Naive thymus-derived CD4-positive, alpha-beta T cell (primary cell): Measurements from ENCODE around the gene FBLN1. TPM values are rescaled to one million over a fixed set of nuclear protein-coding genes. Genes with fewer than 3 reads are reported as not detected.

ENCODE experiments used
- ATAC-seq: fragments of 150-1000 bp; cut with Tn5 transposase; 2 replicates; pipeline ENCODE4 v1.10.0; 2021; ENCODE audit warnings: mild to moderate bottlenecking, moderate library complexity
- CTCF ChIA-PET: fragments of 350-600 bp; sonication (Branson Sonifier 250); formaldehyde crosslinking; loops from one replicate; lab custom pipeline; 2021; ENCODE audit warnings: antibody characterized with exemption; lab: Charles Lee
- POLR2A ChIA-PET: fragments of 350-600 bp; sonication (Branson Sonifier 250); formaldehyde crosslinking; loops from one replicate; lab custom pipeline; 2021; ENCODE audit warnings: antibody characterized with exemption, inconsistent platforms; lab: Charles Lee
- DNase-seq, 9 donors: peaks; one replicate each; pipeline versions ENCODE4 v3.0.0 to v3.0.0-alpha.2; 2020 to 2022; ENCODE audit warnings: mixed read lengths in 1 of 9
- H3K27ac ChIP-seq: one replicate; pipeline ENCODE4 v1.7.0; 2013; ENCODE audit warnings: mild to moderate bottlenecking, low read depth, low read length, moderate library complexity
- H3K27me3 ChIP-seq, 2 donors: one replicate each; pipeline ENCODE4 v1.7.0; 2013; ENCODE audit warnings: low read length in 2 of 2, mild to moderate bottlenecking in 2 of 2, moderate library complexity in 2 of 2; ENCODE audit not compliant: control insufficient read depth in 2 of 2, insufficient read depth in 2 of 2
- H3K36me3 ChIP-seq, 3 experiments: 1 replicate in 2 of 3; 2 replicates in 1 of 3; pipeline ENCODE4 v1.7.0; 2013; ENCODE audit warnings: low read length in 3 of 3, mild to moderate bottlenecking in 3 of 3, moderate library complexity in 1 of 3; ENCODE audit not compliant: insufficient read depth in 3 of 3, control insufficient read depth in 2 of 3
- H3K4me1 ChIP-seq, 2 donors: one replicate each; pipeline ENCODE4 v1.7.0; 2013; ENCODE audit warnings: low read length in 2 of 2, mild to moderate bottlenecking in 2 of 2, moderate library complexity in 1 of 2; ENCODE audit not compliant: control insufficient read depth in 2 of 2, insufficient read depth in 2 of 2
- H3K4me3 ChIP-seq: 2 replicates; pipeline ENCODE4 v1.7.0; 2013; ENCODE audit warnings: mild to moderate bottlenecking, low read length
- H3K9me3 ChIP-seq, 3 experiments: 1 replicate in 2 of 3; 2 replicates in 1 of 3; pipeline ENCODE4 v1.7.0; 2013; ENCODE audit warnings: low read length in 3 of 3; ENCODE audit not compliant: control insufficient read depth in 2 of 3
- H3K27ac Mint-ChIP-seq, 9 donors: one replicate each; pipeline ENCODE4 v1.8.0; 2020 to 2022; ENCODE audit warnings: mixed read lengths in 9 of 9, mild to moderate bottlenecking in 8 of 9, moderate library complexity in 5 of 9, inconsistent platforms in 2 of 9
- H3K27me3 Mint-ChIP-seq, 5 donors: one replicate each; pipeline ENCODE4 v1.8.0; 2021 to 2022; ENCODE audit warnings: mixed read lengths in 5 of 5, mild to moderate bottlenecking in 1 of 5
- H3K36me3 Mint-ChIP-seq, 5 donors: one replicate each; pipeline ENCODE4 v1.8.0; 2020 to 2022; ENCODE audit warnings: mixed read lengths in 5 of 5, mild to moderate bottlenecking in 3 of 5, inconsistent platforms in 1 of 5
- H3K4me1 Mint-ChIP-seq, 7 donors: one replicate each; pipeline ENCODE4 v1.8.0; 2020 to 2022; ENCODE audit warnings: mixed read lengths in 7 of 7, mild to moderate bottlenecking in 3 of 7, inconsistent platforms in 1 of 7
- H3K4me3 Mint-ChIP-seq, 10 donors: one replicate each; pipeline ENCODE4 v1.8.0; 2020 to 2022; ENCODE audit warnings: mild to moderate bottlenecking in 10 of 10, mixed read lengths in 10 of 10, moderate library complexity in 6 of 10, inconsistent platforms in 2 of 10
- H3K9me3 Mint-ChIP-seq, 11 donors: one replicate each; pipeline ENCODE4 v1.8.0; 2020 to 2022; ENCODE audit warnings: mixed read lengths in 11 of 11, mild to moderate bottlenecking in 4 of 11, inconsistent platforms in 1 of 11, moderate library complexity in 1 of 11
- intact Hi-C, 2 donors: fragments of 100-400 bp; cut with micrococcal nuclease; formaldehyde crosslinking; loops; one replicate each; pipeline ENCODE4 v1.15.1; 2023
- polyA plus RNA-seq, 2 donors: library from polyadenylated mRNA; unstranded; fragments of 300-500 nt; fragmentation: Illumina TruSeq; gene quantifications; one replicate each; pipeline ENCODE4 v1.2.3, GENCODE V29; 2021
- total RNA-seq, 6 experiments: library from RNA in 5 of 6; stranded (reverse) in 5 of 6; gene quantifications; 1 replicate in 5 of 6; 2 replicates in 1 of 6; pipeline ENCODE4 v1.2.3 and lab custom pipeline; 2021 to 2026

Gene FBLN1
- total and polyA plus RNA-seq, 7 experiments from 2014 or later: 0.11 to 1.1 TPM; not detected in 5

DNA sequence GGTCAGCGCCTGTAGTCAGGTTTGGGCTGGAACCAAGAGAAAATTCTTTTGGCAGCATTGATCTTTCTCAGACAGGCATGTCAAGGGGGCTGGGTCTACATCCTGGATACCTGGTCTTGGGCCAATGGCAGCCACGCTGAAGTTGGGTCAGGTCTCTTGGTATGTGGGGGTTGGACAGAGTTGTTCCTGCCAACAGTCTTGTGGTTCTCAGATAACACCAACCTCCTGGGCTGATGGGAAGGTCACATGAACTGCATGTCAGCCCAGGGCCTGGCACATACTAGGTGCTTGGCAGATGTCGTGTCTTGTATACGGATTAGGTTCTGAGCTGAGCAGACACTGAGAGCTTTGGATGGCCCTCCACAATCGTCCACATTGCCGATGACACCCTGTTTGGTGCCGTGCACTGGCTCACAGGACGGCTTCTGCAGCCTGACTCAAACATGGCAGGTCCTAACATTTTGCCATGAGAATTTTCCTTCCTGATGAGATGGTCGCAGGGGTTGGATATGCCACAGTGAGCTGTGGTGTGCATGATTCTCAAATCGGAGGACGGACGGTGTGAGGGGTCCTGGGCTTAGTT, 42.0 kb downstream of the FBLN1 start:
- no peaks in the 10 kb centered on the region for H3K27me3 ChIP-seq

DNA sequence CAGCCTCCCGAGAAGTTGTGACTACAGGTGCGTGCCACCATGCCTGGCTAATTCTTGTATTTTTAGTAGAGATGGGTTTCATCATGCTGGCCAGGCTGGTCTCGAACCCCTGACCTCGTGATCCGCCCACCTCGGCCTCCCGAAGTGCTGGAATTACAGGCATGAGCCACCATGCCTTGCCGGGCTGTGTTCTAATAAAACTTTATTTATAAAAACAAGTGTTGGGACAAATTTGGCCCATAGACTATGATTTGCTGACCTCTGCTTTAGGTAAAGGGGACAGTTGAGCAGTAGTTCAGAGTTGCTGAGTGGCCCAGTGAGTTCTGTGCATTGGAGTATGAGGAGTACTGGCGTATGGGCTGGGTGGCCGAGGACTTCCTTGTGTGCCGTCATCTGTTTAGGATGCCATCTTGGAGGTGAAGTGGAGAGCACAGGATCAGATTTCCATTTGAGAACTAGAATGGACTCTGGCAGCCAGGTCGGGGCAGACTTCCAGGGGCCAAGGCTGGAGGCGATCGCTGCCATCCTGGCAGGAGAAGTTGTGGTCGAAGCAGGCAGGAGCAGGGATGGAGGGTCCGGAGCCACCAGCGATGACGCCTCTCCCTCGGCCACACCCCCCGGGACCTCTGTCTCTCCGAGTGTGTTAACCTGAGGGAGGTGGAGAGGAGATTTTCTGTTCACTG, 43.8 kb downstream of the FBLN1 start:
- no peaks in the 10 kb centered on the region for H3K9me3 ChIP-seq
- intact Hi-C loops: no loop called here
- H3K27me3 ChIP-seq: no peaks in the 10 kb centered on the region
- Mint-ChIP-seq H3K36me3 (no peaks in the 10 kb centered on the region), H3K4me1 (no peaks in the 10 kb centered on the region), H3K9me3 (peaks cover 0 to 2% (median 0%) of the 10 kb centered on the region in 11 donors), H3K27ac (no peak overlapping the region), H3K27me3 (peaks cover 0 to 9% (median 0%) of the 10 kb centered on the region in 5 donors), H3K4me3 (no peak overlapping the region)
- no peaks in the 10 kb centered on the region for H3K36me3 ChIP-seq
- no peak overlapping the region for H3K4me3 ChIP-seq
- no peaks in the 10 kb centered on the region for H3K4me1 ChIP-seq
- no peak overlapping the region for H3K27ac ChIP-seq
- no peak for ATAC-seq
- ChIA-PET CTCF (no interaction called here), POLR2A (no interaction called here)
- no peak for DNase-seq

More for the DNA sequence above, 42.0 kb downstream of the FBLN1 start:
- ChIA-PET CTCF (no interaction called here), POLR2A (no interaction called here)
- Mint-ChIP-seq H3K27me3 (peaks cover 0 to 16% (median 3%) of the 10 kb centered on the region in 5 donors), H3K4me3 (no peak overlapping the region), H3K27ac (no peak overlapping the region), H3K4me1 (no peaks in the 10 kb centered on the region), H3K36me3 (no peaks in the 10 kb centered on the region), H3K9me3 (peaks cover 0 to 2% (median 0%) of the 10 kb centered on the region in 11 donors)
- H3K9me3 ChIP-seq: no peaks in the 10 kb centered on the region
- intact Hi-C loops: no loop called here
- DNase-seq: no peak
- H3K4me3 ChIP-seq: no peak overlapping the region
- no peak for ATAC-seq
- H3K27ac ChIP-seq: no peak overlapping the region
- H3K36me3 ChIP-seq: no peaks in the 10 kb centered on the region
- no peaks in the 10 kb centered on the region for H3K4me1 ChIP-seq

DNA sequence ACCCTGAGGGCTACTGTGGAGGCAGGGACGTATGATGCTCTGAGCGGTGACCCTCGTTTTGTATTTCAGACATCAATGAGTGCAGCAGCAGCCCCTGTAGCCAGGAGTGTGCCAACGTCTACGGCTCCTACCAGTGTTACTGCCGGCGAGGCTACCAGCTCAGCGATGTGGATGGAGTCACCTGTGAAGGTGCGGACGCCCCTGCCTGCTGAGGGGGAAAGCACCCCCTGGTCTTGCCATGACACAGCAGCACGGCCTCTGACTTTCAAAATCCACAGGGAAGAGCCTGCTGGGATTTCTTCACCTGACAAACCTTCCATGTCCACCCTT, 44.3 kb downstream of the FBLN1 start:
- no peak overlapping the region for H3K27ac Mint-ChIP-seq
- Histone ChIP-seq H3K9me3 (no peaks in the 10 kb centered on the region), H3K27ac (no peak overlapping the region), H3K4me1 (no peaks in the 10 kb centered on the region), H3K36me3 (no peaks in the 10 kb centered on the region), H3K4me3 (no peak overlapping the region), H3K27me3 (no peaks in the 10 kb centered on the region)
- H3K4me3 Mint-ChIP-seq: no peak overlapping the region
- peaks cover 0 to 4% (median 0%) of the 10 kb centered on the region in 5 donors for H3K27me3 Mint-ChIP-seq
- ChIA-PET CTCF (no interaction called here), POLR2A (no interaction called here)
- H3K4me1 Mint-ChIP-seq: no peaks in the 10 kb centered on the region
- H3K36me3 Mint-ChIP-seq: no peaks in the 10 kb centered on the region
- intact Hi-C loops: no loop called here
- H3K9me3 Mint-ChIP-seq: peaks cover 0 to 2% (median 0%) of the 10 kb centered on the region in 11 donors
- no peak for DNase-seq
- ATAC-seq: no peak

DNA sequence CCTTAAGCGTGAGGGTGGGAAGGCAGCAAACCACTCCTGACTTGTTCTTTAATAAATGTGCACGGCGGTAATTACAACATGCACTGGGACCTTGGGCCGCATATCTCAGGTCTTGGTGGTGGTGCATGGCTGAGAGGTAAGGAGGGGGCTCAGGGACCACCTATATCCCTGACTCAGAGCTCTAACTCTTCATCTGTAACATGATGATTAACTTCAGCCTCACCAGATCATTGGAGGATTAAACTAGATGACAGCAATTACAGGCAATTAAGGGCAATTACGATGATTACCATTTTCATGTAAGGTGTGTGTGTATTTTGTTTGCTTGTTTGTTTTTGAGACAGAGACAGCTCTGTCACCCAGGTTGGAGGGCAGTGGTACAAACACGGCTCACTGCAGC, 45.0 kb downstream of the FBLN1 start:
- Mint-ChIP-seq H3K4me3 (no peak overlapping the region), H3K27ac (no peak overlapping the region), H3K27me3 (peaks cover 0 to 3% (median 0%) of the 10 kb centered on the region in 5 donors), H3K36me3 (no peaks in the 10 kb centered on the region), H3K4me1 (no peaks in the 10 kb centered on the region), H3K9me3 (peaks cover 0 to 2% (median 0%) of the 10 kb centered on the region in 11 donors)
- intact Hi-C loops: no loop called here
- no peaks in the 10 kb centered on the region for H3K4me1 ChIP-seq
- no peak for ATAC-seq
- no peaks in the 10 kb centered on the region for H3K36me3 ChIP-seq
- H3K9me3 ChIP-seq: no peaks in the 10 kb centered on the region
- POLR2A ChIA-PET: no interaction called here
- H3K27ac ChIP-seq: no peak overlapping the region
- no peak for DNase-seq
- CTCF ChIA-PET: no interaction called here
- H3K4me3 ChIP-seq: no peak overlapping the region
- no peaks in the 10 kb centered on the region for H3K27me3 ChIP-seq

DNA sequence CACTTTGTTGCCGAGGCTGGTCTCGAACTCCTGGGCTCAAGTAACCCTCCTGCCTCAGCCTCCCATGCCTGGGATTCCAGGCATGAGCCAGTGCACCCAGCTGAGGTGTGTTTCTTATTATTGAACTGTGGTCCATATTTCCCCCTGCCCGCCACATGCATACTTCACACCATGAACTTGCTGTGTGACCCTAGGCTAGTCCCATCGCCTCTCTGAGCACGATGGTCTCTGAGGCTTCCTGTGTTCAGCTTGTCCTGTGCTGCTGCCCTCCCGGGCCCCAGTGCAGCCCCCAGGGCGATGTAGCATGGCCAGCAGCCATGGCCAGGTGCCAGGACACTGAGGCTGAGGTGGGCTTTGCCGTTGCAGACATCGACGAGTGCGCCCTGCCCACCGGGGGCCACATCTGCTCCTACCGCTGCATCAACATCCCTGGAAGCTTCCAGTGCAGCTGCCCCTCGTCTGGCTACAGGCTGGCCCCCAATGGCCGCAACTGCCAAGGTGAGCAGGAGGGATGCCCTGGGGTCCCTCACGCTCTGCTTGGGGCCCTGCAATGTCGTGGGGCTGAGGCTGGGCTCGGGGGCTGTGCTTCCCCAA, 45.7 kb downstream of the FBLN1 start:
- Mint-ChIP-seq H3K27me3 (peaks cover 0 to 3% (median 0%) of the 10 kb centered on the region in 5 donors), H3K27ac (no peak overlapping the region), H3K4me3 (no peak overlapping the region), H3K36me3 (no peaks in the 10 kb centered on the region), H3K9me3 (peaks cover 0 to 2% (median 0%) of the 10 kb centered on the region in 11 donors), H3K4me1 (no peaks in the 10 kb centered on the region)
- no peaks in the 10 kb centered on the region for H3K27me3 ChIP-seq
- intact Hi-C loops: no loop called here
- no peaks in the 10 kb centered on the region for H3K36me3 ChIP-seq
- POLR2A ChIA-PET: no interaction called here
- no peaks in the 10 kb centered on the region for H3K9me3 ChIP-seq
- no peaks in the 10 kb centered on the region for H3K4me1 ChIP-seq
- DNase-seq (no peak), ATAC-seq (no peak)
- no peak overlapping the region for H3K27ac ChIP-seq
- CTCF ChIA-PET: no interaction called here
- H3K4me3 ChIP-seq: no peak overlapping the region

DNA sequence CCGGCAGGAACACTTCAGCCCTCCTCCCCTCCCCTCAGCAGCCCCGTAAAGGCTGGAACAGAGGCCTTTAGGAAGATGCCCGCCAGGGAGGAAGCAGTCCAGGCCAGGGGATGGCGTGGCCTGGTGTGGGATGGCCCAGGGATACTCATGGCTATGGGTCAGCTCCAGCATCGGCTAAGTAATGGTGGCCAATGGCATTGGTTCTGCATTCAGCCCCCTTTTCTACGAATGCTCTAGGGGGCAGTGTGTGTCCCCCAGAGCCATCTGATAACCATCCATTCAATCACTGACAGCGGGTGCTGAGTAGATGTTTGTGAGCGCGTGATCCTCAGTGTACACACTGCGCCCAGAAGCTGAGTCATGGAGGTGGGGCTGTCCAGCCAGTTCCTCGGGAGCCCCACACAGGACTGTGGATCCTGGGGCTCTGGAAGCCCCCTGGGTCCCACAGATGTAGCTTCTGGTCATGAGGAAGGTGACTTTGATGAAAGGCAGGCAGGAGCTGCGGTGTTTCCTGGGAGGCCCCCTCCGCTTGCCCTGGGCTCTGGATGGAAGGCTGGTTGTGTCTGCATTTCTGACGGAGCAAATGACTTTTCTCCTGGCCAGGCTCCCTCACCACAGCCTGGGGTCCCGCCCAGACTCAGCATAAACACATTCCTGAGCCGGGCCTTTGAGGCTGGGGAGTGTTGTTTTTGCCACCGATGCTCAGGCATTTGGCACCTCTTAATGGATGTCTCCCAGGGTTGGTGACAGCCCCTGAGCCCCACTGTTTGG, 46.5 kb downstream of the FBLN1 start:
- H3K27me3 ChIP-seq: no peaks in the 10 kb centered on the region
- Mint-ChIP-seq H3K27me3 (peaks cover 0 to 3% (median 0%) of the 10 kb centered on the region in 5 donors), H3K9me3 (no peaks in the 10 kb centered on the region), H3K4me3 (no peak overlapping the region), H3K4me1 (no peaks in the 10 kb centered on the region), H3K36me3 (no peaks in the 10 kb centered on the region), H3K27ac (no peak overlapping the region)
- H3K9me3 ChIP-seq: no peaks in the 10 kb centered on the region
- ATAC-seq (no peak), DNase-seq (no peak)
- H3K36me3 ChIP-seq: no peaks in the 10 kb centered on the region
- CTCF ChIA-PET: no interaction called here
- no peak overlapping the region for H3K27ac ChIP-seq
- no peak overlapping the region for H3K4me3 ChIP-seq
- no peaks in the 10 kb centered on the region for H3K4me1 ChIP-seq
- intact Hi-C loops: no loop called here
- POLR2A ChIA-PET: no interaction called here
